ENCODE results near the gene TOP3B. TPM values are rescaled to one million over a fixed set of nuclear protein-coding genes. Genes with fewer than 3 reads are reported as not detected.

The TOP3B gene
- total and polyA plus RNA-seq, 9 of the 15 experiments (the other 6 are each of a cell fraction or from before 2014, with no cell fraction given): 3.0 to 188 (median 112) TPM

DNA sequence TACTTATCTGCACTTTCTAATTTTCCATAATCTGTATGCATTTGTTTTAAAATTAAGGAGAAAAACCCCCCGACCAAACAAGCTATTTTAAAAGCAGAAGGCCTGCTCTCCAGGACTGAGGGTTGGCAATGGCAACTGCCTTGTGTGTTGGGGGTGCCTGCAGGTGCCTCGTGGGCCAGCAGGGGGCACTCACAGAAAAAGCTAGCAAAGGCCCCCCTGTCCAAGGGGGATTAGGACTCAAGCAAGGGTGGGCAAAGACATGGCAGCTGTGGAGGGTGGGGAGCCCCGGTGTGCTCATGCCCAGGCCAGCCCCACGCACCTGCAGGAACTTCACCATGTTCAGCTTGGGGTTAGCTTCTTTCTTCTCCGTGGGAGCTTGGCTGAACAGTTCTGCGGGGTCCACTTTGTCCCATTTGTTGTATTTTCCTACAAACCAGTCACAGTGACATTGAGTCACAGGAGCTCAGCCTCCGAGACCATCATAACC lies 10.3 kb downstream of the TOP3B start (continued):
- TF ChIP-seq, protein P1, sequence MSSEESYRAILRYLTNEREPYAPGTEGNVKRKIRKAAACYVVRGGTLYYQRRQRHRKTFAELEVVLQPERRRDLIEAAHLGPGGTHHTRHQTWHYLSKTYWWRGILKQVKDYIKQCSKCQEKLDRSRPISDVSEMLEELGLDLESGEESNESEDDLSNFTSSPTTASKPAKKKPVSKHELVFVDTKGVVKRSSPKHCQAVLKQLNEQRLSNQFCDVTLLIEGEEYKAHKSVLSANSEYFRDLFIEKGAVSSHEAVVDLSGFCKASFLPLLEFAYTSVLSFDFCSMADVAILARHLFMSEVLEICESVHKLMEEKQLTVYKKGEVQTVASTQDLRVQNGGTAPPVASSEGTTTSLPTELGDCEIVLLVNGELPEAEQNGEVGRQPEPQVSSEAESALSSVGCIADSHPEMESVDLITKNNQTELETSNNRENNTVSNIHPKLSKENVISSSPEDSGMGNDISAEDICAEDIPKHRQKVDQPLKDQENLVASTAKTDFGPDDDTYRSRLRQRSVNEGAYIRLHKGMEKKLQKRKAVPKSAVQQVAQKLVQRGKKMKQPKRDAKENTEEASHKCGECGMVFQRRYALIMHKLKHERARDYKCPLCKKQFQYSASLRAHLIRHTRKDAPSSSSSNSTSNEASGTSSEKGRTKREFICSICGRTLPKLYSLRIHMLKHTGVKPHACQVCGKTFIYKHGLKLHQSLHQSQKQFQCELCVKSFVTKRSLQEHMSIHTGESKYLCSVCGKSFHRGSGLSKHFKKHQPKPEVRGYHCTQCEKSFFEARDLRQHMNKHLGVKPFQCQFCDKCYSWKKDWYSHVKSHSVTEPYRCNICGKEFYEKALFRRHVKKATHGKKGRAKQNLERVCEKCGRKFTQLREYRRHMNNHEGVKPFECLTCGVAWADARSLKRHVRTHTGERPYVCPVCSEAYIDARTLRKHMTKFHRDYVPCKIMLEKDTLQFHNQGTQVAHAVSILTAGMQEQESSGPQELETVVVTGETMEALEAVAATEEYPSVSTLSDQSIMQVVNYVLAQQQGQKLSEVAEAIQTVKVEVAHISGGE (CRISPR knock-in tag; IDR thresholded peaks at IDR 0.05): peak in 1 of 3 experiments; percentile 76; a peak in 2 of 6 replicates
- TF ChIP-seq BRD4 (IDR thresholded peaks at IDR 0.05) (0 out of 2 replicates have a peak, but pooled peaks have one; percentile 54), ELF4 (CRISPR knock-in tag; IDR thresholded peaks at IDR 0.05) (peak; percentile 68; the same call in 1 of the 2 replicates), E2F3 (CRISPR knock-in tag; IDR thresholded peaks at IDR 0.05) (peak; percentile 58; the same call in 1 of the 2 replicates), NFXL1 (CRISPR knock-in tag; IDR thresholded peaks at IDR 0.05) (no peak), HMG20B (CRISPR knock-in tag; IDR thresholded peaks at IDR 0.05) (no peak), ZNF764 (CRISPR knock-in tag; IDR thresholded peaks at IDR 0.05; ENCODE audit: low read depth) (peak; percentile 88), SMC3 (conservative IDR thresholded peaks at IDR 0.05; ENCODE audit: insufficient read depth, low read depth, low read length) (peak; percentile 94), CHD4 (IDR thresholded peaks at IDR 0.05; ENCODE audit: insufficient read depth, insufficient replicate concordance, low read depth, low read length, poor library complexity, severe bottlenecking) (peak; percentile 83), HEY1 (CRISPR knock-in tag; IDR thresholded peaks at IDR 0.05; ENCODE audit: borderline replicate concordance) (peak; percentile 92; the same call in 1 of the 2 replicates), DMBX1 (CRISPR knock-in tag; IDR thresholded peaks at IDR 0.05; ENCODE audit: borderline replicate concordance) (peak; percentile 72; the same call in 1 of the 2 replicates), KLF16 (IDR thresholded peaks at IDR 0.05) (no peak), NEUROD1 (IDR thresholded peaks at IDR 0.05; ENCODE audit: borderline replicate concordance, low read depth, low read length, partially characterized antibody) (peak; percentile 66), TCF7 (IDR thresholded peaks at IDR 0.05; ENCODE audit: borderline replicate concordance) (no peak), ZNF197 (CRISPR knock-in tag; IDR thresholded peaks at IDR 0.05; ENCODE audit: low read depth) (no peak), ZNF57 (CRISPR knock-in tag; IDR thresholded peaks at IDR 0.05) (0 out of 2 replicates have a peak, but pooled peaks have one; percentile 46), CBX2 (IDR thresholded peaks at IDR 0.05; ENCODE audit: insufficient read depth, low read length, poor library complexity, severe bottlenecking) (no peak), CC2D1A (IDR thresholded peaks at IDR 0.05) (peak; percentile 77)
- TF ChIP-seq, protein P2, sequence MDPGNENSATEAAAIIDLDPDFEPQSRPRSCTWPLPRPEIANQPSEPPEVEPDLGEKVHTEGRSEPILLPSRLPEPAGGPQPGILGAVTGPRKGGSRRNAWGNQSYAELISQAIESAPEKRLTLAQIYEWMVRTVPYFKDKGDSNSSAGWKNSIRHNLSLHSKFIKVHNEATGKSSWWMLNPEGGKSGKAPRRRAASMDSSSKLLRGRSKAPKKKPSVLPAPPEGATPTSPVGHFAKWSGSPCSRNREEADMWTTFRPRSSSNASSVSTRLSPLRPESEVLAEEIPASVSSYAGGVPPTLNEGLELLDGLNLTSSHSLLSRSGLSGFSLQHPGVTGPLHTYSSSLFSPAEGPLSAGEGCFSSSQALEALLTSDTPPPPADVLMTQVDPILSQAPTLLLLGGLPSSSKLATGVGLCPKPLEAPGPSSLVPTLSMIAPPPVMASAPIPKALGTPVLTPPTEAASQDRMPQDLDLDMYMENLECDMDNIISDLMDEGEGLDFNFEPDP (CRISPR knock-in tag; IDR thresholded peaks at IDR 0.05): peak; percentile 54; the same call in 1 of the 2 replicates
- TF ChIP-seq, protein P3, sequence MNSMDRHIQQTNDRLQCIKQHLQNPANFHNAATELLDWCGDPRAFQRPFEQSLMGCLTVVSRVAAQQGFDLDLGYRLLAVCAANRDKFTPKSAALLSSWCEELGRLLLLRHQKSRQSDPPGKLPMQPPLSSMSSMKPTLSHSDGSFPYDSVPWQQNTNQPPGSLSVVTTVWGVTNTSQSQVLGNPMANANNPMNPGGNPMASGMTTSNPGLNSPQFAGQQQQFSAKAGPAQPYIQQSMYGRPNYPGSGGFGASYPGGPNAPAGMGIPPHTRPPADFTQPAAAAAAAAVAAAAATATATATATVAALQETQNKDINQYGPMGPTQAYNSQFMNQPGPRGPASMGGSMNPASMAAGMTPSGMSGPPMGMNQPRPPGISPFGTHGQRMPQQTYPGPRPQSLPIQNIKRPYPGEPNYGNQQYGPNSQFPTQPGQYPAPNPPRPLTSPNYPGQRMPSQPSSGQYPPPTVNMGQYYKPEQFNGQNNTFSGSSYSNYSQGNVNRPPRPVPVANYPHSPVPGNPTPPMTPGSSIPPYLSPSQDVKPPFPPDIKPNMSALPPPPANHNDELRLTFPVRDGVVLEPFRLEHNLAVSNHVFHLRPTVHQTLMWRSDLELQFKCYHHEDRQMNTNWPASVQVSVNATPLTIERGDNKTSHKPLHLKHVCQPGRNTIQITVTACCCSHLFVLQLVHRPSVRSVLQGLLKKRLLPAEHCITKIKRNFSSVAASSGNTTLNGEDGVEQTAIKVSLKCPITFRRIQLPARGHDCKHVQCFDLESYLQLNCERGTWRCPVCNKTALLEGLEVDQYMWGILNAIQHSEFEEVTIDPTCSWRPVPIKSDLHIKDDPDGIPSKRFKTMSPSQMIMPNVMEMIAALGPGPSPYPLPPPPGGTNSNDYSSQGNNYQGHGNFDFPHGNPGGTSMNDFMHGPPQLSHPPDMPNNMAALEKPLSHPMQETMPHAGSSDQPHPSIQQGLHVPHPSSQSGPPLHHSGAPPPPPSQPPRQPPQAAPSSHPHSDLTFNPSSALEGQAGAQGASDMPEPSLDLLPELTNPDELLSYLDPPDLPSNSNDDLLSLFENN (IDR thresholded peaks at IDR 0.05; ENCODE audit: low read depth in 2 of 2, low read length in 2 of 2): peak in 1 of 2 experiments; percentile 55; a peak in 1 of 4 replicates
